HG03103 (cell line): ENCODE data around the gene RTBDN.
A peak's percentile ranks its signal among the peaks of the same experiment; 100 is the strongest.
"Not testable (repeated sequence)": the region's sequence is repeated elsewhere in the genome, so short reads cannot be mapped to it uniquely, and the experiment has no call there.

Experiments used
- ATAC-seq: cut with Tn5 transposase; IDR thresholded peaks from one replicate; pipeline ENCODE4 v1.9.1; 2021; ENCODE audit warnings: low read depth; ENCODE audit not compliant: unreplicated experiment

The RTBDN gene

GRCh38 chr19:12825254-12826131 lies 8.9 kb downstream of the RTBDN start:
- no peak for ATAC-seq

- ATAC-seq: no peak
Measured at GRCh38 chr19:12821761-12822160, 12.6 kb downstream of the RTBDN start.

- ATAC-seq: not testable (repeated sequence)
Measured at GRCh38 chr19:12817810-12818209, 16.6 kb downstream of the RTBDN start.

GRCh38 chr19:12817188-12817587 lies 17.2 kb downstream of the RTBDN start:
- ATAC-seq: not testable (repeated sequence)

GRCh38 chr19:12815088-12815487 lies 19.3 kb downstream of the RTBDN start:
- ATAC-seq: no peak

GRCh38 chr19:12806242-12807081 lies 27.9 kb downstream of the RTBDN start, which contains the start of gene RNASEH2A:
TSS of gene RNASEH2A (plus strand) at chr19:12806584. CDS start at chr19:12806674, 90 bp downstream.
- ATAC-seq: peak; percentile 66

- ATAC-seq: no peak
Measured at GRCh38 chr19:12804051-12804450, 30.3 kb downstream of the RTBDN start.

- ATAC-seq: no peak
Measured at GRCh38 chr19:12802267-12803106, 31.9 kb downstream of the RTBDN start.

- ATAC-seq: no peak
Measured at GRCh38 chr19:12801466-12802266, 32.7 kb downstream of the RTBDN start, which contains the start of the genes PRDX2 and THSD8. TSS of gene PRDX2 (minus strand) at chr19:12801800. CDS start at chr19:12801261, 539 bp downstream. TSS of gene THSD8 (plus strand) at chr19:12802069. CDS start at chr19:12802072, 3 bp downstream.

GRCh38 chr19:12800923-12801465 lies 33.4 kb downstream of the RTBDN start:
- ATAC-seq: no peak

- ATAC-seq: no peak
Measured at GRCh38 chr19:12800466-12800770, 34.0 kb downstream of the RTBDN start.

GRCh38 chr19:12799742-12800465 lies 34.5 kb downstream of the RTBDN start:
- no peak for ATAC-seq

GRCh38 chr19:12797607-12798006 lies 36.8 kb downstream of the RTBDN start:
- not testable (repeated sequence) for ATAC-seq

- no peak for ATAC-seq
Measured at GRCh38 chr19:12797141-12797587, 37.2 kb downstream of the RTBDN start.

GRCh38 chr19:12796146-12797071 lies 38.0 kb downstream of the RTBDN start:
- ATAC-seq: no peak

- ATAC-seq: no peak
Measured at GRCh38 chr19:12794971-12795381, 39.4 kb downstream of the RTBDN start.

- no peak for ATAC-seq
Measured at GRCh38 chr19:12794196-12794941, 40.0 kb downstream of the RTBDN start.
